Endothelial cell of umbilical vein (primary cell): ENCODE results near the gene ZNF560.

Experiments used
- CTCF ChIP-seq, 2 donors: IDR thresholded peaks; 1 replicate in 1 of 2; 2 replicates in 1 of 2; pipeline ENCODE4 v1.5.1; 2011; ENCODE audit warnings: low read length in 2 of 2, mild to moderate bottlenecking in 2 of 2, moderate library complexity in 2 of 2, control low read depth in 1 of 2, inconsistent platforms in 1 of 2, low read depth in 1 of 2; ENCODE audit not compliant: insufficient read depth in 1 of 2; ENCODE audit errors: extremely low read depth in 1 of 2
- JUN ChIP-seq: IDR thresholded peaks from 2 replicates; pipeline ENCODE4 v1.6.1; 2011; ENCODE audit warnings: borderline replicate concordance, low read depth; ENCODE audit not compliant: insufficient read length, insufficient read depth
- POLR2A ChIP-seq: IDR thresholded peaks from 2 replicates; pipeline ENCODE4 v1.6.1; 2012; ENCODE audit warnings: low read depth, mild to moderate bottlenecking, control low read depth, low read length
- TF ChIP-seq, protein P1 (sequence below): IDR thresholded peaks from 2 replicates; pipeline ENCODE4 v1.6.1; 2011; ENCODE audit not compliant: insufficient read depth, insufficient read length

- TF ChIP-seq JUN: no peak
- TF ChIP-seq CTCF (IDR thresholded peaks at IDR 0.05; ENCODE audit: extremely low read depth in 1 of 2, insufficient read depth in 1 of 2, low read depth in 1 of 2, low read length in 2 of 2): no peak
- TF ChIP-seq, protein P1, sequence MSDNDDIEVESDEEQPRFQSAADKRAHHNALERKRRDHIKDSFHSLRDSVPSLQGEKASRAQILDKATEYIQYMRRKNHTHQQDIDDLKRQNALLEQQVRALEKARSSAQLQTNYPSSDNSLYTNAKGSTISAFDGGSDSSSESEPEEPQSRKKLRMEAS: no peak
- TF ChIP-seq POLR2A: no peak
Measured at GRCh38 chr19:9427941-9428340, 70.5 kb downstream of the ZNF560 start.
